GM18867 (cell line): Measurements from ENCODE around the gene GRWD1.
"Not testable (repeated sequence)": the region's sequence is repeated elsewhere in the genome, so short reads cannot be mapped to it uniquely, and the experiment has no call there.

Experiments
- ATAC-seq: cut with Tn5 transposase; IDR thresholded peaks from one replicate; pipeline ENCODE4 v1.9.1; 2021; ENCODE audit warnings: mild to moderate bottlenecking, moderate library complexity; ENCODE audit not compliant: unreplicated experiment

The GRWD1 gene

GRCh38 chr19:48477698-48478338 lies 32.0 kb downstream of the GRWD1 start:
- no peak for ATAC-seq

- ATAC-seq: no peak
Measured at GRCh38 chr19:48478339-48479256, 32.8 kb downstream of the GRWD1 start.

GRCh38 chr19:48479686-48480085 lies 33.9 kb downstream of the GRWD1 start:
- no peak for ATAC-seq

- ATAC-seq: no peak
Measured at GRCh38 chr19:48480183-48480557, 34.4 kb downstream of the GRWD1 start.

GRCh38 chr19:48480558-48481500 lies 35.0 kb downstream of the GRWD1 start:
- ATAC-seq: no peak

GRCh38 chr19:48481846-48482639 lies 36.3 kb downstream of the GRWD1 start:
- ATAC-seq: no peak

GRCh38 chr19:48483301-48483700 lies 37.5 kb downstream of the GRWD1 start:
- no peak for ATAC-seq

- no peak for ATAC-seq
Measured at GRCh38 chr19:48484247-48484893, 38.6 kb downstream of the GRWD1 start.

GRCh38 chr19:48484931-48485612 lies 39.3 kb downstream of the GRWD1 start:
- no peak for ATAC-seq

GRCh38 chr19:48486706-48487105 lies 40.9 kb downstream of the GRWD1 start:
- ATAC-seq: not testable (repeated sequence)

GRCh38 chr19:48487544-48487943 lies 41.8 kb downstream of the GRWD1 start:
- no peak for ATAC-seq

- ATAC-seq: no peak
Measured at GRCh38 chr19:48487948-48488347, 42.2 kb downstream of the GRWD1 start.

- not testable (repeated sequence) for ATAC-seq
Measured at GRCh38 chr19:48488478-48488877, 42.7 kb downstream of the GRWD1 start.

GRCh38 chr19:48489608-48490216 lies 43.9 kb downstream of the GRWD1 start:
- no peak for ATAC-seq

- ATAC-seq: no peak
Measured at GRCh38 chr19:48490981-48491792, 45.4 kb downstream of the GRWD1 start.

- ATAC-seq: no peak
Measured at GRCh38 chr19:48491793-48492123, 46.0 kb downstream of the GRWD1 start.

- peak; percentile 69 for ATAC-seq
Measured at GRCh38 chr19:48492925-48493717, 47.3 kb downstream of the GRWD1 start.
